HG02759 (cell line): ENCODE results near the gene LEMD1.
"Not testable (repeated sequence)": the region's sequence is repeated elsewhere in the genome, so short reads cannot be mapped to it uniquely, and the experiment has no call there.

Experiments used
- ATAC-seq: cut with Tn5 transposase; IDR thresholded peaks from one replicate; pipeline ENCODE4 v1.9.1; 2021; ENCODE audit warnings: mild to moderate bottlenecking, moderate library complexity; ENCODE audit not compliant: unreplicated experiment

LEMD1 gene

GRCh38 chr1:205382561-205382960, 39.3 kb downstream of the LEMD1 start:
- ATAC-seq, result no peak

- ATAC-seq, result no peak
Observed at GRCh38 chr1:205381305-205381704, 40.6 kb downstream of the LEMD1 start.

GRCh38 chr1:205380882-205381281, 41.0 kb downstream of the LEMD1 start:
- ATAC-seq, result no peak

GRCh38 chr1:205379056-205379455, 42.8 kb downstream of the LEMD1 start:
- ATAC-seq, result no peak

- ATAC-seq, result no peak
Observed at GRCh38 chr1:205377355-205377754, 44.5 kb downstream of the LEMD1 start.

GRCh38 chr1:205376739-205377138, 45.1 kb downstream of the LEMD1 start:
- no peak for ATAC-seq

GRCh38 chr1:205375835-205376545, 45.9 kb downstream of the LEMD1 start:
- no peak for ATAC-seq

GRCh38 chr1:205374210-205375078, 47.4 kb downstream of the LEMD1 start:
- ATAC-seq, result no peak

GRCh38 chr1:205373798-205374175, 48.1 kb downstream of the LEMD1 start:
- ATAC-seq, result no peak

GRCh38 chr1:205373022-205373797, 48.6 kb downstream of the LEMD1 start:
- no peak for ATAC-seq

GRCh38 chr1:205371871-205372660, 49.8 kb downstream of the LEMD1 start:
- no peak for ATAC-seq

- ATAC-seq, result no peak
Observed at GRCh38 chr1:205370780-205371179, 51.1 kb downstream of the LEMD1 start.

- no peak for ATAC-seq
Observed at GRCh38 chr1:205369701-205370123, 52.1 kb downstream of the LEMD1 start.

- no peak for ATAC-seq
Observed at GRCh38 chr1:205368478-205368877, 53.4 kb downstream of the LEMD1 start.

- ATAC-seq, result no peak
Observed at GRCh38 chr1:205365945-205366463, 55.9 kb downstream of the LEMD1 start.

GRCh38 chr1:205365086-205365485, 56.8 kb downstream of the LEMD1 start:
- ATAC-seq, result not testable (repeated sequence)

- no peak for ATAC-seq
Observed at GRCh38 chr1:205360891-205361290, 61.0 kb downstream of the LEMD1 start.

GRCh38 chr1:205359771-205360565, 61.9 kb downstream of the LEMD1 start:
- no peak for ATAC-seq

GRCh38 chr1:205358579-205358978, 63.3 kb downstream of the LEMD1 start:
- no peak for ATAC-seq

- no peak for ATAC-seq
Observed at GRCh38 chr1:205357567-205357966, 64.3 kb downstream of the LEMD1 start.
